WERI-Rb-1 (cell line): ENCODE data around the gene C9orf153.

Source experiments
- DNase-seq: peaks from one replicate; pipeline ENCODE4 v3.0.0-alpha.2; 2020
- H3K27ac ChIP-seq: fragments of 250-450 bp; sonication (Bioruptor Pico); 2 replicates; pipeline ENCODE4 v1.5.1; 2020; ENCODE audit warnings: mild to moderate bottlenecking, moderate library complexity
- H3K27me3 ChIP-seq: fragments of 250-450 bp; sonication (Bioruptor Pico); 2 replicates; pipeline ENCODE4 v1.5.1; 2021; ENCODE audit warnings: mild to moderate bottlenecking, low read depth, moderate library complexity; ENCODE audit not compliant: insufficient read depth, severe bottlenecking
- H3K36me3 ChIP-seq: fragments of 250-450 bp; sonication (Bioruptor Pico); 2 replicates; pipeline ENCODE4 v1.5.1; 2020; ENCODE audit warnings: mild to moderate bottlenecking, moderate library complexity
- H3K4me3 ChIP-seq: 2 replicates; pipeline ENCODE4 v1.5.1; 2011; ENCODE audit warnings: low read depth, mild to moderate bottlenecking, control low read depth, low read length
- H3K9me3 ChIP-seq: fragments of 250-450 bp; sonication (Bioruptor Pico); 2 replicates; pipeline ENCODE4 v1.5.1; 2021; ENCODE audit warnings: mild to moderate bottlenecking, moderate library complexity; ENCODE audit not compliant: severe bottlenecking
- CTCF ChIP-seq: IDR thresholded peaks from 2 replicates; pipeline ENCODE4 v1.5.1; 2011; ENCODE audit warnings: low read depth, mild to moderate bottlenecking, control low read depth, inconsistent platforms, low read length

Gene C9orf153

GRCh38 chr9:86259557-86259956 is at the start of gene C9orf153:
Gene C9orf153, minus strand, starts transcription at chr9:86259657. Its CDS starts 30,054 bp downstream, at chr9:86229603.
- H3K9me3 ChIP-seq = no peaks in the 10 kb centered on the region
- H3K4me3 ChIP-seq = no peak within 1 kb of the TSS
- no peaks in the 10 kb centered on the region for H3K27me3 ChIP-seq
- no peak for TF ChIP-seq CTCF
- H3K36me3 ChIP-seq = peaks cover 6% of the 10 kb centered on the region
- DNase-seq = no peak
- no peak within 1 kb of the TSS for H3K27ac ChIP-seq

GRCh38 chr9:86308687-86309086 is 49.2 kb upstream of the C9orf153 start:
- DNase-seq = no peak
- H3K9me3 ChIP-seq = no peaks in the 10 kb centered on the region
- H3K27ac ChIP-seq = no peak overlapping the region
- peaks cover 36% of the 10 kb centered on the region for H3K36me3 ChIP-seq
- no peak overlapping the region for H3K4me3 ChIP-seq
- H3K27me3 ChIP-seq = no peaks in the 10 kb centered on the region
- no peak for TF ChIP-seq CTCF

GRCh38 chr9:86304236-86304730 is 44.8 kb upstream of the C9orf153 start:
- DNase-seq = no peak
- Histone ChIP-seq H3K27me3 (no peaks in the 10 kb centered on the region), H3K9me3 (no peaks in the 10 kb centered on the region), H3K4me3 (no peak overlapping the region), H3K27ac (no peak overlapping the region), H3K36me3 (peaks cover 58% of the 10 kb centered on the region)
- no peak for TF ChIP-seq CTCF

- no peak for TF ChIP-seq CTCF
- Histone ChIP-seq H3K27ac (no peak overlapping the region), H3K4me3 (no peak overlapping the region), H3K9me3 (no peaks in the 10 kb centered on the region), H3K36me3 (peaks cover 64% of the 10 kb centered on the region), H3K27me3 (no peaks in the 10 kb centered on the region)
- no peak for DNase-seq
These were observed 44.0 kb upstream of the C9orf153 start for GRCh38 chr9:86303316-86303975.

GRCh38 chr9:86301686-86302085 is 42.2 kb upstream of the C9orf153 start:
- DNase-seq = no peak
- H3K36me3 ChIP-seq = peaks cover 55% of the 10 kb centered on the region
- H3K27me3 ChIP-seq = no peaks in the 10 kb centered on the region
- no peak overlapping the region for H3K27ac ChIP-seq
- no peak overlapping the region for H3K4me3 ChIP-seq
- H3K9me3 ChIP-seq = no peaks in the 10 kb centered on the region
- TF ChIP-seq CTCF = no peak

- TF ChIP-seq CTCF = no peak
- H3K27ac ChIP-seq = no peak overlapping the region
- peaks cover 46% of the 10 kb centered on the region for H3K36me3 ChIP-seq
- no peak for DNase-seq
- no peaks in the 10 kb centered on the region for H3K27me3 ChIP-seq
- H3K4me3 ChIP-seq = no peak overlapping the region
- H3K9me3 ChIP-seq = no peaks in the 10 kb centered on the region
These were observed 41.2 kb upstream of the C9orf153 start for GRCh38 chr9:86300701-86301100.
